K562 (cell line): ENCODE results near the gene TEX14. TPM values are rescaled to one million over a fixed set of nuclear protein-coding genes. Genes with fewer than 3 reads are reported as not detected.

Source experiments
- BRF2 ChIP-seq: IDR thresholded peaks from 3 replicates; pipeline ENCODE4 v1.6.1; 2011; ENCODE audit warnings: borderline replicate concordance, mild to moderate bottlenecking; ENCODE audit not compliant: insufficient read length, insufficient read depth
- C11orf30 ChIP-seq: fragments of 450-650 bp; IDR thresholded peaks from 2 replicates; pipeline ENCODE4 v1.6.1; 2016; ENCODE audit warnings: low read depth, mild to moderate bottlenecking
- CCAR2 ChIP-seq: fragments of 200-400 bp; formaldehyde crosslinking; IDR thresholded peaks from 2 replicates; pipeline ENCODE4 v1.6.1; 2017; ENCODE audit warnings: mild to moderate bottlenecking, low read depth, low read length
- DACH1 ChIP-seq: fragments of 450-650 bp; IDR thresholded peaks from 2 replicates; pipeline ENCODE4 v1.6.1; 2018; ENCODE audit not compliant: partially characterized antibody
- DNMT1 ChIP-seq: fragments of 450-650 bp; IDR thresholded peaks from 2 replicates; pipeline ENCODE4 v1.6.1; 2016; ENCODE audit warnings: antibody characterized with exemption, mild to moderate bottlenecking
- IRF2 ChIP-seq: sonication (generic); formaldehyde crosslinking; IDR thresholded peaks from 2 replicates; pipeline ENCODE4 v1.8.1; 2022; ENCODE audit warnings: mild to moderate bottlenecking, missing genetic modification reagents
- KDM4B ChIP-seq, 2 experiments: fragments of 450-650 bp in 1 of 2; sonication (generic) in 1 of 2; IDR thresholded peaks; 2 replicates each; pipeline ENCODE4 v1.6.1; 2016 to 2017; ENCODE audit warnings: borderline replicate concordance in 2 of 2, antibody characterized with exemption in 1 of 2, low read depth in 1 of 2, mild to moderate bottlenecking in 1 of 2
- NKRF ChIP-seq: fragments of 450-650 bp; IDR thresholded peaks from 2 replicates; pipeline ENCODE4 v1.6.1; 2016; ENCODE audit warnings: borderline replicate concordance
- NR3C1 ChIP-seq: sonication (generic); formaldehyde crosslinking; IDR thresholded peaks from 2 replicates; pipeline ENCODE4 v1.8.1; 2022; ENCODE audit warnings: missing genetic modification reagents
- POLR3G ChIP-seq: IDR thresholded peaks from 2 replicates; pipeline ENCODE4 v1.6.1; 2011; ENCODE audit not compliant: insufficient read length, insufficient replicate concordance; ENCODE audit errors: extremely low read depth
- RREB1 ChIP-seq: fragments of 250-450 bp; sonication (Bioruptor Pico); IDR thresholded peaks from 2 replicates; pipeline ENCODE4 v1.4.0; 2020
- STAT5A ChIP-seq: IDR thresholded peaks from 2 replicates; pipeline ENCODE4 v1.6.1; 2012; ENCODE audit warnings: low read length, inconsistent platforms, borderline replicate concordance
- TCF7L2 ChIP-seq: fragments of 150-350 bp; IDR thresholded peaks from 2 replicates; pipeline ENCODE4 v1.6.1; 2016; ENCODE audit warnings: low read depth, mild to moderate bottlenecking, low read length, moderate library complexity
- TFE3 ChIP-seq: fragments of 450-650 bp; formaldehyde crosslinking; IDR thresholded peaks from 2 replicates; pipeline ENCODE4 v1.4.0; 2020; ENCODE audit warnings: mild to moderate bottlenecking, mixed read lengths
- U2AF2 ChIP-seq: fragments of 200-400 bp; formaldehyde crosslinking; optimal IDR thresholded peaks from 2 replicates; pipeline ENCODE3; 2017; ENCODE audit warnings: low read depth, mild to moderate bottlenecking, low read length
- ZNF174 ChIP-seq: fragments of 250-450 bp; sonication (Bioruptor Pico); IDR thresholded peaks from 2 replicates; pipeline ENCODE4 v1.4.0; 2020; ENCODE audit warnings: mild to moderate bottlenecking
- ZNF586 ChIP-seq: fragments of 450-650 bp; formaldehyde crosslinking; conservative IDR thresholded peaks from 2 replicates; pipeline ENCODE4 v1.4.0; 2020; ENCODE audit warnings: mild to moderate bottlenecking, moderate library complexity
- polyA plus RNA-seq, 8 experiments: library from polyadenylated mRNA; depleted of rRNA in 4 of 8; stranded (reverse) in 5 of 8; unstranded in 3 of 8; fragments of >200 nt; fragmentation: Nextera tagmentation in 2 of 8; fragmentation: Illumina TruSeq in 1 of 8; extraction: Ambion mirVana in 2 of 8; extraction: Trizol in 1 of 8; gene quantifications; 2 replicates each; pipeline versions ENCODE4 v1.2.1 to v1.2.3, GENCODE V29; 2011 to 2014; ENCODE audit warnings: inconsistent platforms in 1 of 8, missing spikeins in 1 of 8
- total RNA-seq, 7 experiments: library from RNA; depleted of rRNA in 6 of 7; stranded (reverse); fragments of >200 nt in 6 of 7; fragmentation: Illumina TruSeq in 2 of 7; extraction: Trizol in 2 of 7; gene quantifications; 2 replicates each; pipeline versions ENCODE4 v1.2.1 to v1.2.3, GENCODE V29; 2011 to 2021; ENCODE audit warnings: low replicate concordance in 1 of 7

TEX14 gene
- total and polyA plus RNA-seq, 9 of the 15 experiments (the other 6 are each of a cell fraction or from before 2014, with no cell fraction given), result 0.05 to 0.12 (median 0.09) TPM; not detected in 1

GRCh38 chr17:58631523-58632323 is 60.1 kb downstream of the TEX14 start (continued):
- TF ChIP-seq RREB1 (CRISPR knock-in tag) (no peak), TCF7L2 (no peak), KDM4B (IDR thresholded peaks at IDR 0.05; ENCODE audit: borderline replicate concordance in 2 of 2, low read depth in 1 of 2) (peak in 1 of 2 experiments; percentile 99; a peak in 2 of 4 replicates), CCAR2 (no peak), TFE3 (CRISPR knock-in tag) (peak; percentile 57), DNMT1 (0 out of 2 replicates have a peak, but pooled peaks have one; percentile 94), STAT5A (peak; percentile 87), BRF2 (no peak), ZNF174 (CRISPR knock-in tag) (no peak; the same call in 1 of the 2 replicates), U2AF2 (no peak), ZNF586 (CRISPR knock-in tag) (peak; percentile 97; the same call in 1 of the 2 replicates), POLR3G (no peak), NKRF (peak; percentile 88), IRF2 (no peak), DACH1 (peak; percentile 54), NR3C1 (CRISPR knock-in tag) (no peak), C11orf30 (peak; percentile 98)
